ENCODE measurements around the gene GGT6.
A peak's percentile ranks its signal among the peaks of the same experiment; 100 is the strongest.

Gene GGT6

DNA sequence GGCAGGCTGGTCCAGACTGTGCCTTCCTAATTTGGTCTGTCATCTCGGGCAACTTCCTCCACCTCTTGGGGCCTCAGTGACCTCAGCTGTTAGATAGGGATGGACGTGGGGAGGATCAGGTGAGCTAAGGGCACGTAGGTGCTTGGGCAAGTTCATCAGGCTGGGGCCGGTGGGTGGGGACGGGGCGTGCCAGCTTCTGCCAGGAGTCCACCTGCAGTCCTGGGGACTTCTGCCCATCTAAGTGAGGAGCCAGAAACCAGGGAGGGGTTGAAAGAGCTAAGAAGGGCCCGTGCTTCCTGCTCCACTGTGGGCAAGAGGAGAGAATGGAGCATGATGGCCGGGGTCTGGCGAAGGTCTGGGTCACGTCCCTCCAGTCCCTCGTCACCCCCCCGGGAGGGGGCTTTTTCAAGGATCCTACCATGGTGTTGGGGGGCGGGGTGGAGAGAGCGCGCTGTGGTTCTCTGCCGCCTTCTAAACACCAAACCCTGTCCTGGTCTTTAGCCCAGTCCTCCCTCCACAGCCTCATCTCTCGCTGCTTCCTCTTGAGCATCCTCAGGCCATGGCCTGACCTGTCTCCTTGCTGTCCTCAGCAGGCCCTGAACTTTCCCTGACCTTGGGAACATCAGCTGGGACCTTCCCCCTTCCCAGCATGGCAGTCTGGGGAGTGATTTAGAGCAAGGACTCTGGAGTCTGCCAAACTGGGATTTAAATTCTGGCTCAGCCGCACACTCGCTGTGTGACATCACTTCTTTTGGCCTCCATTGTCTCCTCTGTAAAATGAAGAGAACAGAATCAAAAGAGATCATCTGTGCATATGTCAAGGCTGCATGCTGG lies 40.1 kb downstream of the GGT6 start:
- no peak for TF ChIP-seq CTCF (conservative IDR thresholded peaks at IDR 0.05)
- H3K27ac ChIP-seq = no peak overlapping the region; the same call in 1 of the 2 replicates

- TF ChIP-seq CTCF (conservative IDR thresholded peaks at IDR 0.05) = no peak
- no peak overlapping the region for H3K27ac ChIP-seq
These were observed 41.0 kb downstream of the GGT6 start for GRCh38 chr17:4519361-4519788.

GRCh38 chr17:4518901-4519300 lies 41.5 kb downstream of the GGT6 start:
- no peak for TF ChIP-seq CTCF (conservative IDR thresholded peaks at IDR 0.05)
- no peak overlapping the region for H3K27ac ChIP-seq

DNA sequence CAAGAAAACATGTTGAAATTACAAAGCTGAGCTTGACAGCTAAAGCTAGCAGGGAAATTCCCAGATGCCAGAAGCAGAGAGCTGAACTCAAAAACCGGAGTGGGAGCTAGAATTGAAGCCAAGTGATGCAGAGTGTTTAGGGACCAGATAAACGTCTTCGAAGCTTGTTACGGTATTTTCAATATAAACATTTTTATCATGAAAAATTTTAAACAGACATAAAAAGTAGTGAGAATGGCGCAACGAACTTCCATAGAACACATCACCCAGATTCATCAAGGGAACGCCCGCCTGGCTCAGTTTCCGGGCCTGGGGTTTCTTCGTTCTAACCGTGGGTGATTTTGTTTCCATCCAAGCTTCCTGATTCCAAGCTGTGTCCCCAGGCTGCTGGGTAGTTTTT lies 43.6 kb downstream of the GGT6 start:
- no peak overlapping the region for H3K27ac ChIP-seq

DNA sequence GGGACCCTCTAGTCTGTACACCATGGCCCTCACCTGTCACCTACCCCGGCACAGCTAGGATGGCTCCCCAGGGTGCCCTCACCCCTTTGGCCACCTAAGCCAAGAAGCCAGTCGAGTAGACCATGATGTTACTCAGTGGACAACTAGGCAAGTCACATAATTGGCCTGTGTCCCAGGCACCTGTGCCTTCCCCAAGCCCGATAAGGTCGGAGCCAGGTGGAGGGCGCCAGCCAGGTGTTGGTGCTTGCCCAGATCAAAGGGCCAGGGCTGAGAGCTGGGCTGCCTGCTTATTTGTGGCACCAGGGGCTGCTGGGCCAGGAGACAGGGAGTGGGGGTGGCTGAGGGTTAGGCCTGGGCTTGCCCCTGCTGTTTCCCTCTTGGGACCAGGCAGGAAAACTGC lies 44.9 kb downstream of the GGT6 start:
- H3K27ac ChIP-seq = peak overlapping the region; percentile 65; the same call in 1 of the 2 replicates
- no peak for TF ChIP-seq CTCF (conservative IDR thresholded peaks at IDR 0.05)

More for the DNA sequence above, 43.6 kb downstream of the GGT6 start:
- no peak for TF ChIP-seq CTCF (conservative IDR thresholded peaks at IDR 0.05)

- no peak for TF ChIP-seq CTCF (conservative IDR thresholded peaks at IDR 0.05)
- peak overlapping the region; percentile 65 for H3K27ac ChIP-seq
These were observed 45.6 kb downstream of the GGT6 start for GRCh38 chr17:4514779-4515178.

DNA sequence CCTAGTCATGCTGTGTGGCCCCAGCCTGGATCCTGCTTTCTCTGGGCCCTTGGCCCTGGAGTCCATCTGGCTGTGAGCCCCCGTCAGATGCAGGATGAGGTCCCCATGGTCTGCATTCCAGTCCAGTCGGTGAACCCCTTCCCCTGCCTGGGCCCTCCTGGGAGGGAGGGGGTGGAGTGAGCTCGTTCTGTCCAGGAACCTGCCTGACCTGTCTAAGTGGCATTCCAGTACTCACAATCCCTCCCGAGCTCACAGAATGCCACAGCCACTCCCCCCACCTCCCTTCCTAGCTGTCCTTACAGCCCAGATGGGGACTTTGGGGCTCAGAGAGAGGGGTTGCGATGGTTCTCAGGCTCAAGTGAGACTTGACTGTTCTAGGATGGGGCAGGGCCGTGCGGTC lies 46.2 kb downstream of the GGT6 start:
- TF ChIP-seq CTCF (conservative IDR thresholded peaks at IDR 0.05) = no peak

More for the DNA sequence above, 46.2 kb downstream of the GGT6 start:
- H3K27ac ChIP-seq = peak overlapping the region; percentile 65

All from VCaP (cell line).